Measurements from ENCODE around the gene TOB1. TPM values are rescaled to one million over a fixed set of nuclear protein-coding genes. Genes with fewer than 3 reads are reported as not detected.

TOB1 gene
- total RNA-seq (2014; rRNA removed; shearing (Covaris generic)) (6.7 and 8.4 TPM in 2 replicates), polyA plus RNA-seq (2016; fragmentation: Nextera tagmentation; extraction: Ambion mirVana) (93.8 and 96.4 TPM in 2 replicates)

GRCh38 chr17:50866261-50866949 is at the start of gene TOB1:
Gene TOB1, minus strand, starts transcription at chr17:50866354. Its CDS starts 2,337 bp downstream, at chr17:50864017.
- Histone ChIP-seq H3K4me2 (ENCODE audit: unreplicated experiment) (peak within 1 kb of the TSS; percentile 94), H3K4me1 (ENCODE audit: insufficient read depth) (peaks cover 32% of the 10 kb centered on the region), H3K9me3 (ENCODE audit: low read depth) (no peaks in the 10 kb centered on the region), H3K27me3 (replicated peaks; ENCODE audit: insufficient read depth) (no peaks in the 10 kb centered on the region), H4K20me1 (ENCODE audit: insufficient read depth) (peaks cover 15% of the 10 kb centered on the region; the same call in 1 of the 2 replicates), H3K79me2 (ENCODE audit: insufficient read depth) (peaks cover 46% of the 10 kb centered on the region), H3K9me2 (ENCODE audit: insufficient read depth) (no peaks in the 10 kb centered on the region), H2AFZ (peak within 1 kb of the TSS; percentile 86), H3F3A (ENCODE audit: insufficient read depth) (peaks cover 37% of the 10 kb centered on the region), H3K9ac (peak within 1 kb of the TSS; percentile 96), H3K4me3 (peak within 1 kb of the TSS; percentile 92), H3K27ac (peak within 1 kb of the TSS; percentile 97), H3K36me3 (ENCODE audit: low read depth) (peaks cover 19% of the 10 kb centered on the region)
- TF ChIP-seq EZH2phosphoT487 (IDR thresholded peaks at IDR 0.05; ENCODE audit: insufficient read depth, low read depth) (no peak), EZH2 (IDR thresholded peaks at IDR 0.05; ENCODE audit: insufficient read depth, poor library complexity, severe bottlenecking) (no peak)
- WGBS, 2 experiments (ENCODE audit: low coverage in 1 of 2, low lambda C conversion rate in 2 of 2, missing lambda C conversion rate in 2 of 2): 0 to 1% methylated on average over 13 to 70 of the region's 75 CpGs
- in situ Hi-C loops (cut with MboI): no loop called here
- DNase-seq: peak; percentile 98

GRCh38 chr17:50914505-50915063 is 48.4 kb upstream of the TOB1 start:
- Histone ChIP-seq H3K4me2 (ENCODE audit: unreplicated experiment) (no peak overlapping the region), H3K9me3 (ENCODE audit: low read depth) (no peaks in the 10 kb centered on the region), H3K79me2 (ENCODE audit: insufficient read depth) (no peaks in the 10 kb centered on the region), H3K27ac (no peak overlapping the region), H4K20me1 (ENCODE audit: insufficient read depth) (no peaks in the 10 kb centered on the region), H3K4me1 (ENCODE audit: insufficient read depth) (peaks cover 7% of the 10 kb centered on the region), H3K36me3 (ENCODE audit: low read depth) (no peaks in the 10 kb centered on the region), H3K9ac (no peak overlapping the region), H3F3A (ENCODE audit: insufficient read depth) (0 out of 2 replicates have a peak, but pooled peaks cover 7% of the 10 kb centered on the region), H3K4me3 (no peak overlapping the region), H3K27me3 (replicated peaks; ENCODE audit: insufficient read depth) (no peaks in the 10 kb centered on the region), H3K9me2 (ENCODE audit: insufficient read depth) (no peaks in the 10 kb centered on the region), H2AFZ (no peak overlapping the region)
- 83 to 88% methylated on average over 10 to 11 of the region's 11 CpGs for WGBS, 2 experiments (ENCODE audit: low coverage in 1 of 2, low lambda C conversion rate in 2 of 2, missing lambda C conversion rate in 2 of 2)
- no peak for TF ChIP-seq EZH2 (IDR thresholded peaks at IDR 0.05; ENCODE audit: insufficient read depth, poor library complexity, severe bottlenecking)
- no peak for TF ChIP-seq EZH2phosphoT487 (IDR thresholded peaks at IDR 0.05; ENCODE audit: insufficient read depth, low read depth)
- no peak for DNase-seq
- in situ Hi-C loops (cut with MboI): no loop called here

- no peak overlapping the region for H3K4me2 ChIP-seq (ENCODE audit: unreplicated experiment)
- 0 out of 2 replicates have a peak, but pooled peaks cover 7% of the 10 kb centered on the region for H3F3A ChIP-seq (ENCODE audit: insufficient read depth)
- H4K20me1 ChIP-seq (ENCODE audit: insufficient read depth): no peaks in the 10 kb centered on the region
- H3K4me3 ChIP-seq: no peak overlapping the region
- no peak for DNase-seq
- H3K27ac ChIP-seq: no peak overlapping the region
- H3K9ac ChIP-seq: no peak overlapping the region
- 83 to 85% methylated on average over 2 of the region's 2 CpGs for WGBS, 2 experiments (ENCODE audit: low coverage in 1 of 2, low lambda C conversion rate in 2 of 2, missing lambda C conversion rate in 2 of 2)
- H3K9me2 ChIP-seq (ENCODE audit: insufficient read depth): no peaks in the 10 kb centered on the region
- no peaks in the 10 kb centered on the region for H3K9me3 ChIP-seq (ENCODE audit: low read depth)
- in situ Hi-C loops (cut with MboI): no loop called here
- H3K79me2 ChIP-seq (ENCODE audit: insufficient read depth): no peaks in the 10 kb centered on the region
- no peaks in the 10 kb centered on the region for H3K36me3 ChIP-seq (ENCODE audit: low read depth)
- TF ChIP-seq EZH2 (IDR thresholded peaks at IDR 0.05; ENCODE audit: insufficient read depth, poor library complexity, severe bottlenecking) (no peak), EZH2phosphoT487 (IDR thresholded peaks at IDR 0.05; ENCODE audit: insufficient read depth, low read depth) (no peak)
- no peaks in the 10 kb centered on the region for H3K4me1 ChIP-seq (ENCODE audit: insufficient read depth)
- H3K27me3 ChIP-seq (replicated peaks; ENCODE audit: insufficient read depth): no peaks in the 10 kb centered on the region
- H2AFZ ChIP-seq: no peak overlapping the region
These were observed 47.0 kb upstream of the TOB1 start for GRCh38 chr17:50913120-50913519.

- Histone ChIP-seq H3K4me3 (no peak overlapping the region), H3K9me3 (ENCODE audit: low read depth) (no peaks in the 10 kb centered on the region), H4K20me1 (ENCODE audit: insufficient read depth) (no peaks in the 10 kb centered on the region), H2AFZ (no peak overlapping the region), H3F3A (ENCODE audit: insufficient read depth) (0 out of 2 replicates have a peak, but pooled peaks cover 7% of the 10 kb centered on the region), H3K79me2 (ENCODE audit: insufficient read depth) (no peaks in the 10 kb centered on the region), H3K36me3 (ENCODE audit: low read depth) (no peaks in the 10 kb centered on the region), H3K4me2 (ENCODE audit: unreplicated experiment) (no peak overlapping the region), H3K4me1 (ENCODE audit: insufficient read depth) (no peaks in the 10 kb centered on the region), H3K9me2 (ENCODE audit: insufficient read depth) (no peaks in the 10 kb centered on the region), H3K9ac (no peak overlapping the region), H3K27me3 (replicated peaks; ENCODE audit: insufficient read depth) (no peaks in the 10 kb centered on the region), H3K27ac (no peak overlapping the region)
- TF ChIP-seq EZH2 (IDR thresholded peaks at IDR 0.05; ENCODE audit: insufficient read depth, poor library complexity, severe bottlenecking) (no peak), EZH2phosphoT487 (IDR thresholded peaks at IDR 0.05; ENCODE audit: insufficient read depth, low read depth) (no peak)
- 82 to 93% methylated on average over 2 to 4 of the region's 4 CpGs for WGBS, 2 experiments (ENCODE audit: low coverage in 1 of 2, low lambda C conversion rate in 2 of 2, missing lambda C conversion rate in 2 of 2)
- no peak for DNase-seq
- in situ Hi-C loops (cut with MboI): no loop called here
These were observed 45.7 kb upstream of the TOB1 start for GRCh38 chr17:50911890-50912289.
